HG03159 (cell line): ENCODE data around the gene NHLH2.

Experiments
- ATAC-seq: cut with Tn5 transposase; IDR thresholded peaks from one replicate; pipeline ENCODE4 v1.9.1; 2021; ENCODE audit warnings: mild to moderate bottlenecking, moderate library complexity; ENCODE audit not compliant: unreplicated experiment

Gene NHLH2

DNA sequence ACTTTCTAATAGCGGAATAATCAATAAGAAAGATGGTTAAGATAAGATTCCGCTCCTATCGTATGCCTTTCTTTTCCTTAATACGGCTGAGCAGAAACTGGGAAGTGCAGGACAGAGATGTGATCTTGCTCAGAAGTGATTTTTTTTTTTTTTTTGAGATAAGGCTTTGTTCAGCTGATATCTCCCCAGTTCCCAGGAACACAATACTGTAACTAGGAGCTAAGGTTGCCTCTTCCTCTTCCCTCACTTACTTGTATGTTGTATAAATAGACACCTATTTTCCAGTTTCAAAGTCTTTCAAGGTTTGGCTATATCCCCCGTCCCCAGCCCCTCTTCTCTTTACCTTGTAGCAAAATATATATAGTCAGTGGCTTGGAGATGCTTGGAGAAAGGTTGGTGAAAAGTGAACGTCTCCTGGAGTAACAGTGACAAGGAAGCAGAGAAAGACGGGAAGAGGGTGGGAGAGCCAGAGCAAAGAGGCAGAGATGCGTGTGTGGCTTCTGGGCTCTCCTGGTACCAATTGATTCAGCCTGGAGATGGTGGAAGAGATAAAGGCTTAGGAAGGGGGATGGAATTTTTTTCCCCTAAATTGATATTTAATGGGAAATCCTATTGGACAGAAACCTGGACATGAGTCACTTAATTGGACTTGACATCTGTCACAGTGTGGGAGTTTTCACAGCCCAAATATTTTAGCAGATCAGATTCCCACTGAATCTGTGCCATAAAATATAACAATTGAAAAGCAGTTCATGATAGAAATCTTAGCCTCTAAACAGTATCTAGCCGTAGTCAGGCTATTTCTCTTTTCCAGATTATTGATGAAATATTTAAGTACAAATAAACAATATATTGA is at the start of gene NHLH2:
Gene NHLH2 (minus strand): TSS at position 522 of the 856 bp plus-strand sequence. CDS start 2,754 bp downstream, outside the sequence.
- no peak for ATAC-seq

DNA sequence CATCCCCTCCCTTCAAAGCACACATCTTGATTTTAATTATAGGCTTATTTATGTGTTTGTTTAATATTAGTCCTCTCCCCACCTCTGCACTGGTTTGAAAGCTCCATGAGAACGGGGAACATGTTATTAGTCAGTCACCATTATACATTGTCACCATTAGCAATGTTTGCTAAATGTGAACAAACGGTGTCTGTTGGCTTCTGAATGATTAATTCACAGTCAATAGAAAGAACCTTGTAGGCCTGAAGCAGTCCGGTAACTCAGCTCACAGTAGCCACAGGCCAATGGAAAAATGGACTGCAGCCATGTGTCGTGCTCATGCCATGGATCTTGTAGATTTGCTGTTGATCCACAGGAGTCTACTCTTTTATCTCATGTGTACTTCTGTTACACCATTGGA is 49.7 kb upstream of the NHLH2 start:
- no peak for ATAC-seq

DNA sequence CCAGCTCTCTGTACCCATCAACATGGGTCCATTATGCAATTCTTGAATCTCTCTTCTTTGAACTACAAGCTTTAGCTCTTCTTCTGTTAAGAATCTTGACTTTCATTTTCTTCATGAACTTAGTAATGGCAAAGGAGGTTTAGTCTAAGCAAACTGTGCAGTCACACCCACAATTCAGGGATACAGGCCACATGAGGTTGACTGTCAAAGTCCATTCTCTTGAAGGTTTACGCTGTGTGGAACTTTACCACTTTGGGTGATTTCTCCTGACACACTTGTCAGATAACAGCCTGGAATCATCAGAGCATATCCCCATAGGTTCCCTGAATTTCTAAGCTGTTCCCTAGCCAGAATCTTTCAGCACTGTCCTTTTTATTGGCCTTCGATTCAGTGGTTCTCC is 48.0 kb upstream of the NHLH2 start:
- ATAC-seq, result no peak

DNA sequence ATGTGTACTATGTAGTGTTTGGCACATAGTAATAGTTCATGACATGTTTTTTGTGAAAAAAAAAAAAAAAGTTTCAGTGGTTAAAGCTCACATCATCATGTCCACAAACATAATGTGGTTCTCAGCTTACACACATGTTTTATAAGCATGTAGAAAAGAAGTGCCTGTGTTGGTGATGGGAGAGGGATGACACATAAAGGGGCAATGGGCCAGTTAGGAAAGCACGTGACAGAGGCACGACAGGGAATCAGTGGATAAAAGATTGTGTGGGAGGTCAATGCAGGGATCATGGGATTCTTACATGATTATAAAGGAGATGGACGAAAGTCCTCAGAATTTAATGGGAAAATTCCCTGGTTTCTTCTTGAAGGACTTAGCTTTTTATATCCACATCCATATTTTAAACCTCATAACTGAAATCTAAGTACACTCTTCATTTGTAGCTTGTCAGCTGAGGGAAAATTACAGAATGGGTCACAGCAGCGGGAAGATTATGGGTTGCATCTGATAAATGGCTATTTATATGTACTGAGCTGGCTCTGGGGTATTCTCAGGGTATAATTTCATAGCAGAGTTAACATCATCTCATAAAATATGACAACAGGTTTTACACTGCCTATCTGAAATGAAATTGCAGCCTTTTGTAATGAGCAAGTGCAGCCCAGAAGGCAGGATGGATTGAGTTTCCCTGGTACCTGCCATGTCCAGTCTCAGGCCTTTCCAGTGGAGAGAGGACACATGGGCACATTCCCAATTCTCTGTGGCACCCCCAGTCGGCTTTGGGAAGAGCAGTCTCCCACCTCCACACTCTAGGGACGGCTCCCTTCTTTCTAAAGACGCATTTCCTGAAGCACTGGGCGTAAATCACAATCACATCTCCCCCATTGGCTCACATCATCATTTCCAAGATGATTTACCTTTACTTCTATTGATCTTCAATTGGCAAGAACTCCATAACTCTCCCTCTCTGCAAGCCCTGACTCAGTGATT is 42.3 kb upstream of the NHLH2 start:
- no peak for ATAC-seq

DNA sequence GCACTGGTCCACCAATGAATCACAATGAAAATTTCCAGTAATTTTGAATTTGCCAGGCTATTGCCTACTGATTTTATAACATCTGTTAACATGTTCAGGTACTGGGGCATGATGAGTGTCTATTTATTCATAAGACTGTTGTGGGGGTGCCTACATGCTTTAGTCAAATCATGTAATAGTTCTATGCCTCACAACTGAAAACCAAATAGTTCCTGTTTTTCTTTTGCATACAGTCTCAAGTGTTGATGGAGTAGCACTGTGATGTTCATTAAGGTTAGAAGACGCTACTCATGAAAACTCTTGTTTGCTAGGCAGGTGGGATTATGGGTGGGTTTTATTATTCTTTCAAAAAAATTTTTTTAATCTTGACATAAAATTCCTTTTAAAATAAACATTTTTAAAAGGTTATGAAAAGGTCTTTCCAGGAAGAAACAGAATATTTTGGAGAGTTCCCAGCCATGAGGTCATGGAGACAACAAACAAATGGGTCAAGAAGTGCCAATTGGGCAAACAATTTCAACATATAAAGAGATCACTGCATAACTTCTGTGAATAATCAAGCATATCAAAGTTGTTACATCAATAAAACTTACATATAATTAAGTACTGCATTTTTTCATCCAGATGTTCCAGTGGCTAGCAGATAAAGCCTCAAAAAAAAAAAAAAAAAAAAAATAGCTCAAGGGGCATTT is 40.2 kb upstream of the NHLH2 start:
- ATAC-seq, result no peak

DNA sequence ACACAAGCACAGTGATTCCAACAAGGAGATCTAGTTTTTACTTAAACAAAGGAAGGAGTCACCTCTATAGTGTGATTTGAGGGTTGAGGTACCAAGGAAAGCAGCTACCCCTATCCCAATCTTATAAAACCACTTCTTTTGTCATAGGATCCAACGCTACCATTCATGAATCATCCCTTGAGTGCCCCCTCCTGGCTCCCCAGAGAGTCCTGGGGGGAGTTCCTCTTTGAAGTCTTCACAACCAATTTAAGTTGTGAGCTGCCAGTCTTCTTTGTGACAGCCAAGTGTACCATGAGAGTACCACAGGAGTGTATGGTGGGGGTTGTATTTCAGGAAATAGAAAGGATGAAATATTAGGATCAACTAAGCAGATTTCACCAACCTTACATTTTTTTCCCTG is 39.1 kb upstream of the NHLH2 start:
- ATAC-seq, result no peak

DNA sequence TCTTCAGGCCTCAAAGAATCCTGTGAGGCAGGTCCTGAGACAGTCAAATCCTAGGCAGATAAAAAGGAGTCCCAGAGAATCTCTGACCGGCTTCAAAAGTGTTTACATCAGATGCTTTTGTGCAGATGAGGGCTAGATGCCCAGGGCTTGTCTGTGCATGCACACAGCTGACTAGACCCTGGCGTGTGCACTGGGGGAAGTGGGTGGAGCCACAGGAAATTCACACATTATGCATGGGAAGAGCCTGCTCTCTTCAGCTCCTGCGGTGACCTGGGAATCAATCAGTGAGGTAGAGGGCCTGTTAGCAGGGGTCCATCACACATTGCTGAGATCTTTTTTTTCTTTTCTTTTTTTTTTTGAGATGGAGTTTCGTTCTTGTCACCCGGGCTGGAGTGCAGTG is 36.6 kb upstream of the NHLH2 start:
- ATAC-seq, result no peak

DNA sequence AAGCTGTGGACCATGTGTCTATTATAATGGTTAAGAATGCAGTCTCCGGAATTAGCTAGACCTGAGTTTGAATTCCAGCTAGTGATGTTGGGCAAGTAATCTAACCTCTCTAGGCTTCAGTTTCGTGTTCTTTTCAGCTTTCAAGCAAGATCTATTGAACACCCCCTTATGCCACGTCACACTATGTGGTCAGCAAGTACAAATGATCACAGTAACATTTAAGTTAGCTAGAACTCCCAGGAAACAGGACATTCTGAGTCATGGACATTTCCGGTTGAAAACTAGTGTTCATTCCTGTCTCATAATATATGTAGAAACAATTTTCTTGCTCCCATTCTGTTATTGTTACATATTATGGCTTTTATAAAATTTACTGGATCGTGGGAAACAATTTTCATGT is 34.0 kb upstream of the NHLH2 start:
- ATAC-seq, result no peak

DNA sequence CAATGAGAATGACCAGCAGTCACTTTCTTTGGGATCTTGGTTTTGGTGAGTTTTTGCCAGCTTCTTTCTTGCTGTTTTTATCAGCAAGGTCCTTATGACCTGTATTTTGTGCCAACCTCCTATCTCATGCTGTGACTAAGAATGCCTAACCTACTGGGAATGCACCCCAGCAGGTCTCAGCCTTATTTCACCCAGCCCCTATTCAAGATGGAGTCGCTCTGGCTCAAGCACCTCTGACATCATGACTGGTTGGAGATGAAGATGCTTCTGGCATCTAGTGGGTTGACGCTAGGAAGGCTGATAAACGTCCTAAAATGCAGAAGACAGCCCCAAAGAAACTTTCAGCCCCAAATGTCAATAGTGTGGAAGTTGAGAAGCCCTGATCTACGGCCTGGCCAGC is 33.6 kb upstream of the NHLH2 start:
- ATAC-seq, result no peak

DNA sequence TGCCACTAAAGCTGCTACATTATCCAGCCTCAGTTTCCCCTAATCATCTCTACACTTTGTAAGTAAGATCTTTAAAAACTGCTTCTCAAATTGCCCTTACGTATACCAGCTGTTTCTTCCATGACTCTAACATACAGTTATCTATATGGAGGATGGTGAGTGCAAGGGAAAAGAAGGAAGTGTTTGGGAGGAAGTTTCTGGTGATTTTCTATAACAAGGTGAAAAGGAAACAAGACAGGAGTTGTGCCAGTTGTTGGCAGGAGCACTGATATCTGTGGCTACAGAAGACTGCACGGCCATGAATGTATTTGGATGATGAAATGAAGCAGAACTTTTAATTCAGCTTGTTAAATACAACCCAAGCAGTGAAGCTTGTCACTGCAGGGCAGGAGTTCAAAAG is 32.3 kb upstream of the NHLH2 start:
- ATAC-seq, result no peak

DNA sequence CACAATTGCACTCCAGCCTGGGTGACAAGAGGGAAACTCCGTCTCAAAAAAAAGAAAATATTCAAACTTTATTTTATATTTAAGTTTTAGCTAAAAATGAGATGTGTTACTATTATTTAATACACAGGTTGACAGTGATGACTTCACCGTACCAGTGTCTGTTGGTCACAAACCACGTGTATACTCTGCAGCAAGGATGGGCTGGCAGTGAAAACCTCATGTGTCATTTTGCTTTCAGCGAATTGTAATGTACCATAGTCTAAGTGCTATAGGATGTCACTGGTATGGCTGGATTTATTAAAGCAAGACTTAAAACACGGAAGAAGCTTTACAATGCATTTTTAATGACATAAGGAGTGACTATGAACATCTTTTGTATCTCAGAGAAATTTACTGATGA is 28.1 kb upstream of the NHLH2 start:
- ATAC-seq, result no peak

DNA sequence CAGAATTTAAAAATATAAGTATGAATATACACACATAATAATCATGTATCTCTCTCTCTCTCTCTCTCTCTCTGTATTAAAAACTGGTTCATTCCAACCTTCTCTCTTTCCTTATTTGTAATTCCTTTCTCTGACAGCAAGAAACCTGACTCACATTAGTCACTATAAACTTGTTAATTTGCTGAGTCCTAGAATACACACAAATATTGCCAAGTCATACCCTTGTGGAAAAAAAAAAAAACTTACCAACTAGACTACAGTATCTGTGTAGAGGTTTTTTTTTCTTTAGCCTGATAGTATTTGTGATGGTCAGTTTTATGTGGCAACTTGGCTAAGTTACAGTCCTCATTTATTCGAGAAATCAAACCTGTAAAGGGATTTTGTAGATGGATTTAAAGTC is 26.3 kb upstream of the NHLH2 start:
- ATAC-seq, result no peak

DNA sequence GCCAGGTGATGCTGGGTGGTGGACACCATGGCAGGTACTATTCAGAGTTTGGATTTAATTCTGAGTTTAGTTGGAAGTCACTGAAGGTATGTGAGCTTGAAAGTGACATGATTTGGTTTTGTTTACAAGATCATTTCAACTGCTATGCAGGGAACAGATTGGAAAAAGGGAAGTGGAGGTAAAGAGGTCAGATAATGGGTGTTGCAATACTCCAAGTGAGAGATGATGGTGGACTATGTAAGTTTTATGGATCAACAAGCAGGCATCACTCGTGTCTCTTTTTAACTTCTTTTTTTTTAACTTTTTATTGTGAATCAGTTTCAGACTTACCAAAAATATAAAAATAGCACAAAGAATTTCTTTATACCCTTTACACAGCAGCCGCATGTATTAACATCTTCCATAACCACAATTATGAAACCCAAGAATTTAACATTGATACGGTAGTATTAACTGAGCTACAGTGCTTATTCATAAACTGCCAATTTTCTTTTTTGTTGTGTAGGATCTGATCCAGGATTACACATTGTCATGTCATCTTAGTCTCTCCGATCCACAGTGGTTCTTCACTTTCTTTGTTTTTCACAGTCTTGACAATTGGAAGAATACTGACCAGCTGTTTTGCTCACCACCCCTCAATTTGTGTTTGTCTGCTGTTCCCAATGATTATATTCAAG is 24.9 kb upstream of the NHLH2 start:
- no peak for ATAC-seq

DNA sequence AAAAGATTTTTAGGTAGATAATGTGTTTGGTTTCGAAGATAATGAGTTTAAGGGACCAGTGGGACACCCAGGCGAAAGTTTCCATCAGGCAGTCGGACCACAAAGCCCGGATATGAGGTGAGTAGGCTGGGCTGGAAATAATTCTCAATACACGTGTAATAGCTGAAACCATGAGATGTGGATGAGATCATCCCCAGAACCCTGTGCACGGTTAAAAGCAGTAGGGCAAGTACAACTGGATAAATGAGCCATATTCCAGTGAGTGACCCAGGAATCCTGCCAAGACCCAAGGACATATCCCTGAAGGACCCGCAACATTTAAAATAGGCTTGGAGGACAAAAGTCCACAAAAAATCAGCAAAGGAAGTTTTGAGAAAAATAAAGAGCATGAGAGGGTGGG is 21.5 kb upstream of the NHLH2 start:
- ATAC-seq, result no peak

DNA sequence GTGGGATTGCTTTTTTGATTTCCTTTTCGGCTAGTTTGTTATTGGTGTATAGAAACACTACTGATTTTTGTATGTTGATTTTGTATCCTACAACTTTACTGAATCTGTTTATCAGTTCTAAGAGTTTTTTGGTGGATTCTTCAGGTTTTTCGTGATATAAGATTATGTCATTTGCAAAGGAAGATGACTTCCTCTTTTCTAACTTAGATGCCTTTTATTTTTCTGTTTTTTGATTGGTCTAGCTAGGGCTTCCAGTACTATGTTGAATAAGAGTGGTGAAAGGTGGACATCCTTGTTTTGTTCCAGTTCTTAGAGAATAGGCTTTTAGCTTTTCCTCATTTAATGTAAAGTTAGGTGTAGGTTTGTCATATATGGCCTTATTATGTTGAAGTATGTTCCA is 13.1 kb upstream of the NHLH2 start:
- ATAC-seq, result no peak

DNA sequence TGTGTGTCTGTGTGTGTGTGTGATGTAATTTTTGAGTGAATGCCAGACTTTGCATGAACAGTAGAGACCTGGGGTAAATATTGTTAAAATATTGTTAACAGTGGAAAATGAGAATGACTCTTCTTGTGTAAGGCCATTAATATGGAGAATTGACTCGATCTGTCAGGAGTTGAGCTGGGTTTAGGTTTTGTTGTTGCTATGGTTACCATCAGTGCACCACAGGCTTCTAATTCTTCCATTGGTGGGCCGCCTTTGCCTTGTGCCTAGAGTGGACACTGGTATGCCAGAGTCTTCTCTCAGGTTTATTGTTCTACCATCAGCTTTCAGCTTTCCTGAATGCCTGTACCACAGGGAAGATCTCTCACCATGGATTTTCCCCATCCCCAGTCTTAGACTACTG is 10.0 kb upstream of the NHLH2 start:
- ATAC-seq, result no peak

DNA sequence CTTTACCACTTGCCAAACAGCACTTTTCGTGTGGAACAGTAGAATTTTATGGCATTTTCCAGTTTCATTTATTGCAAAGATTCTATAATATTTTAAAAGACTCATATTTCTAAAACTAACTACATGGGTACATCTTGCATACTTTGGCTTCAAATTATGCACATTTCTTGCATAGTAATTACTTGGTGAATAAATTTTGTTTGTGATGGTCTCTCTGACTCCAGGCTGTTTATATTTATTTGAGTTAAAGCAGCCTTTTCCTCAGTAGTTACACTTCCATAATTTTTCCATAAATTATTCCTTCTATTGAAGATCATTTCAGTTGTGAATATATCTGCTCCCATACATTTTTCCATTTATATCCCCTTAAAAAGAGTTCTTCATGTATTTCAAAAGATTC is 6.9 kb upstream of the NHLH2 start:
- no peak for ATAC-seq

DNA sequence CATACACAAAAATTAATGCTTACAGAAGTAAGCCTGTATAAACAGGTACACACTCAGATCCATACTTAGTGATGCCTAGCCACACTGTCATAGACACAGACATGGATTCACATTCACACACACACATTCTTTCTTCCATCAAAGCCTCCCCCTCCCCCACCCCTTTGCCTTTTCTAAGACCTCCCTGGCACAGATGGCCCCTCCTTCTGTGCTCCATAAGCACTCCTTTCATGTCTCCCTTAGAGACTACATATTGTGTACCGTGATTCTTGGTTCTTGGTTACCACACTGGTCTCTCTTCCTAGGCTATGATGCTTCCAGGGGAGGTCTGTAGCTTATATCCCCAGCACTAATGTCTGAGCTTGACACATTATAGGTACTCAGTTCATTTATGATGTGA is 2.0 kb upstream of the NHLH2 start:
- ATAC-seq, result no peak

DNA sequence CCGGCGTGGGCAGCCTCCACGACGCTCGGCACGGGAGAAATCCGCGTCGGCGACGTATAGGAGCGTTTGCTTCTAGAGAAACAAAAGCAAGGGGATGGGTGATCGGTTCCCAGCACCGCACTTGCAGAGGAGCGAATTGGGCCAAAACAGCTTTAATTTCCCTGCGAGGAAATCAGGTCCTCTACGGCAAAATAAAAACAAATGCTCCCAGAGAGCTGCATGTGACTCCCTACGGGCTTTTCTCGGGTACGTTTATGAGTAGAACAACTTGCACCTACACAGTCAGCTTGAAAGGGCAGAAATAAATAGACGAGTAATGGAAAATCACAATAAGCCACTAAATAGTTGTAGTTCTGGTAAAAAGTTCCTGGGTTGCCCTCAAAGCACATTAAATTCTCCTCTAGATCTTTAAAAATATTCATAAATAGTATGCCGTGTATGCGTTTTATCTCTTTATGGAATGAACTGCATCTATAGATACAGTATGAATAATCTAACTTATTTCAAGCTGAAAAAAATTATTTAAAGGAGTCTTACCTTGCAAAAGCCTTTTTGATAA is 1.2 kb downstream of the NHLH2 start:
- ATAC-seq, result no peak

DNA sequence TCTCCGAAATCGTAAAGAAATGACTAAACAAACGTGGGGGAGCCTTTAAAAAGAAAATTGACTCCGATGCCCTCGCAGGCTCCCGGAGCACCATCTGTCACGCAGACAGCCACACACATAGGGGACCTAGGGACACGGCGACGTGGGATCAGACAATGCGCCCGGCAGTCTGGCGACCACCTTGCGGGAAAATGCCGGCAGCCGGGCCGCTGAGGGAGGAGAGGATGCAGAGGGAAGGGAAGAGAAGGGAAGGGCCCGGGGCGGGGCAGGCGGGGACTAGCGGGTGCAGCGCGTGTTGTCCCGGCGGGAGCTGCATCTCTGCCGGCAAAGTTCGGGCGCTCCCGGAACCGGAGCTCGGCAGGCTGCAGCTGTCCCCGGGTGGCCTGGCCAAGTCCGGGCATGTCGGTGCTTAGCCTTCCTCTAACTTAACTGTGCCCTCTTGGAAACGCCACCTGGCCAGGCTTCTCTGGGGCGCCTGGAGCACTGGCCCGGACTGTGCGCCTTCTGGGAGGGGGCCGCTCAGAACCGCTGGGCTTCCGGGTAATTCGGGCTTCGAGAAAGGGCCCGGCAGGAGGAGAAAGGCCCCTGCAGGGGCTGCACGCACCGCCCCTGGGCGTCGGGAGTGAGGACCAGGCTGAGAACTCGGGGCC is 1.8 kb downstream of the NHLH2 start:
- ATAC-seq, result no peak
